GM04504 (cell line): ENCODE measurements around the gene MAST4.

Experiments used
- DNase-seq: peaks from one replicate; pipeline ENCODE4 v3.0.0-alpha.2; 2012; ENCODE audit warnings: low read depth

MAST4 gene

GRCh38 chr5:66603881-66604280 lies 7.7 kb downstream of the MAST4 start:
- DNase-seq, result no peak

- no peak for DNase-seq
These were observed 10.5 kb downstream of the MAST4 start for GRCh38 chr5:66606713-66607112.

GRCh38 chr5:66608501-66608900 lies 12.3 kb downstream of the MAST4 start:
- no peak for DNase-seq

GRCh38 chr5:66609615-66610014 lies 13.4 kb downstream of the MAST4 start:
- DNase-seq, result no peak

- DNase-seq, result no peak
These were observed 16.0 kb downstream of the MAST4 start for GRCh38 chr5:66612226-66612625.

- DNase-seq, result no peak
These were observed 18.9 kb downstream of the MAST4 start for GRCh38 chr5:66615136-66615535.

GRCh38 chr5:66615894-66616293 lies 19.7 kb downstream of the MAST4 start:
- DNase-seq, result no peak

GRCh38 chr5:66616520-66617225 lies 20.5 kb downstream of the MAST4 start:
- no peak for DNase-seq

GRCh38 chr5:66617226-66617861 lies 21.2 kb downstream of the MAST4 start:
- DNase-seq, result no peak

GRCh38 chr5:66617991-66618768 lies 22.0 kb downstream of the MAST4 start:
- DNase-seq, result no peak

GRCh38 chr5:66620711-66621110 lies 24.5 kb downstream of the MAST4 start:
- DNase-seq, result no peak

- DNase-seq, result no peak
These were observed 25.0 kb downstream of the MAST4 start for GRCh38 chr5:66621146-66621545.

- no peak for DNase-seq
These were observed 25.5 kb downstream of the MAST4 start for GRCh38 chr5:66621736-66622135.

GRCh38 chr5:66628561-66628960 lies 32.4 kb downstream of the MAST4 start:
- no peak for DNase-seq

GRCh38 chr5:66629446-66629845 lies 33.3 kb downstream of the MAST4 start:
- no peak for DNase-seq

GRCh38 chr5:66633754-66634153 lies 37.6 kb downstream of the MAST4 start:
- DNase-seq, result no peak

GRCh38 chr5:66634601-66635000 lies 38.4 kb downstream of the MAST4 start:
- DNase-seq, result no peak

- DNase-seq, result no peak
These were observed 41.8 kb downstream of the MAST4 start for GRCh38 chr5:66637994-66638393.

- no peak for DNase-seq
These were observed 42.8 kb downstream of the MAST4 start for GRCh38 chr5:66639037-66639436.

GRCh38 chr5:66642538-66642937 lies 46.3 kb downstream of the MAST4 start:
- no peak for DNase-seq

GRCh38 chr5:66643387-66643786 lies 47.2 kb downstream of the MAST4 start:
- no peak for DNase-seq

GRCh38 chr5:66644111-66644510 lies 47.9 kb downstream of the MAST4 start:
- no peak for DNase-seq

GRCh38 chr5:66645039-66645438 lies 48.8 kb downstream of the MAST4 start:
- DNase-seq, result no peak
